AG09319 (cell line): ENCODE measurements around the gene CCDC121.

Experiments
- DNase-seq: peaks from one replicate; pipeline ENCODE4 v3.0.0-alpha.2; 2010; ENCODE audit warnings: low read depth; ENCODE audit errors: extremely low read depth
- TF ChIP-seq, protein P1 (sequence below): IDR thresholded peaks from 2 replicates; pipeline ENCODE4 v1.5.1; 2011; ENCODE audit warnings: low read depth, mild to moderate bottlenecking, inconsistent platforms, low read length, moderate library complexity

Gene CCDC121

DNA sequence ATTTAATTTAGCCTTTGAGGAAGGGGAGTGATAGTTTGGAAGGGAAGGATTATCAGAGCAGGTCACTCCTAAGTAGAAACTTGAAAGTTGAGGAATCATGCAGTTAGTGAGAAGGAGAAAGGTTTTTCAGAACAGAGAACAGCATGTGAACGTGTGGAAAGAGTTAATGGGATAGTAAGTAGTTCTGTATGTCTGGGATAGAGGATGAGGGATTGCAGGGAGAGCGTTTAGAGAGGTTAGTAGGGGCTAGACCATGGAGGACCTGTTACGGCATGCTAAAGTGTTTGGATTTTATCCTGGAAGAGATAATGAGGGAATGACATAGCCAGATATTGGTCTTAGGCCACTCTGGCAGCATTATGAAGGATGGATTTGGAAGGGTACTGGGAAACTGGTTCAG is 44.2 kb downstream of the CCDC121 start:
- no peak for DNase-seq
- TF ChIP-seq, protein P1, sequence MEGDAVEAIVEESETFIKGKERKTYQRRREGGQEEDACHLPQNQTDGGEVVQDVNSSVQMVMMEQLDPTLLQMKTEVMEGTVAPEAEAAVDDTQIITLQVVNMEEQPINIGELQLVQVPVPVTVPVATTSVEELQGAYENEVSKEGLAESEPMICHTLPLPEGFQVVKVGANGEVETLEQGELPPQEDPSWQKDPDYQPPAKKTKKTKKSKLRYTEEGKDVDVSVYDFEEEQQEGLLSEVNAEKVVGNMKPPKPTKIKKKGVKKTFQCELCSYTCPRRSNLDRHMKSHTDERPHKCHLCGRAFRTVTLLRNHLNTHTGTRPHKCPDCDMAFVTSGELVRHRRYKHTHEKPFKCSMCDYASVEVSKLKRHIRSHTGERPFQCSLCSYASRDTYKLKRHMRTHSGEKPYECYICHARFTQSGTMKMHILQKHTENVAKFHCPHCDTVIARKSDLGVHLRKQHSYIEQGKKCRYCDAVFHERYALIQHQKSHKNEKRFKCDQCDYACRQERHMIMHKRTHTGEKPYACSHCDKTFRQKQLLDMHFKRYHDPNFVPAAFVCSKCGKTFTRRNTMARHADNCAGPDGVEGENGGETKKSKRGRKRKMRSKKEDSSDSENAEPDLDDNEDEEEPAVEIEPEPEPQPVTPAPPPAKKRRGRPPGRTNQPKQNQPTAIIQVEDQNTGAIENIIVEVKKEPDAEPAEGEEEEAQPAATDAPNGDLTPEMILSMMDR: no peak

DNA sequence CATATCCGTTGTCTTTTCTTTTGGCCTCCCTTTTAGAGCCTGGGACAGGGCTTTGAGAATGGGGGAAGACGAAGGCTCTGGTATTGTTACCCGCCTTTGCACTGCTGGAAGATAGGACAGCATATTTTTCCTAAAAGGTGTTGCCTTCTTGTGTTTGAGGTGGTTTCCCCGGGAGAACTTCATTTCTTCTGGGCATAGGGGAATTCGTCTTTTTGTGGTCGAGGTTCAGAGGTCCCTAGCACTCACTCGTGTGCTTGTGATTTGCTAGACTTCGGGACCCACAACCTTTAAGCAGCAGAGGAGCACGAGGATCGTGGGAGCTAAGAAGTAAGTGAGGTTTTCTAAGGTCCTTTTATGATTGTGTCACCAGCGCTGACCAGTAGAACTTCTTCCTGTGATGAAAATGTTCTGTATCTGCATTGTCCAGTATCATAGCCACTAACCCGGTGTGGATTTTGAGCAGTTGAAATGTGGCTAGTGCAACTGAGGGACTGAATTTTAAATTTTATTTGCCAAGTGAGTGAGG is 45.4 kb downstream of the CCDC121 start:
- no peak for DNase-seq
- TF ChIP-seq, protein P1: no peak

DNA sequence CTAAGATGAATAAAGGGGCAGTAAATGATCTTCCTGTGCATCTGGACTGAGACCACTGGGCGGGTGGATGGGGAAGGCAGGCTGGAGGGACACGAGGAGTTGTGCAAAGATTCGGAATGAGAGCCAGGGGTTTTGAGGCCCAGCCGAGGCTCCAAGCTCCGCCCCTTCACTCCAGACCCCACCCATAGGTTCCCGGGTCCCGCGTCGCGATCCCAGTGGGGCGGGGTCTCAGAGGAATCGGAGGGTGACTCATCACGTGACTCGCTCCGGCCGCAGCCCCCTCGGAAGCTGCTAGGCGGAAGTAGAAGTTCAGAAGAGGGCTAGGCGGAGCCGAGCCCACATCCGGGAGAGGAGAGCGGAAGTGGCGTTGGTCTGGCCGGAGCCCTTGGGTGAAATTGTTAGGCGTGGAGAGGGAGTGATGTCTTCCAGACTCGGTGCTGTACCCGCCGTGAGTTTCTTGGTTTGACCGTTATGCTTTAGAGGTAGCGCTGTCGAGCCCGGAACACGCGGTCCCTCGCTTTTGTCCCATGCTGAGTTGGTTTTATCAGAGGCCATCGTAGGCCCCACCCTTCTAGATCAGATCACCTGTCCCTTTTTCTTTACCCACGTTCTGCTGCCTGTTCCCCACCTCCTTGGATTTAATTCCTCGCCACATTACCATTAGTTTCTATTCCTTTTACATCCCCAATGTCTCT is 46.0 kb downstream of the CCDC121 start, which contains the start of gene ZNF512:
TSS of gene ZNF512 (plus strand) at position 348 of the 695 bp plus-strand sequence. CDS start at position 419, 71 bp downstream.
- peak; percentile 87 for DNase-seq
- TF ChIP-seq, protein P1: no peak; the same call in 1 of the 2 replicates

DNA sequence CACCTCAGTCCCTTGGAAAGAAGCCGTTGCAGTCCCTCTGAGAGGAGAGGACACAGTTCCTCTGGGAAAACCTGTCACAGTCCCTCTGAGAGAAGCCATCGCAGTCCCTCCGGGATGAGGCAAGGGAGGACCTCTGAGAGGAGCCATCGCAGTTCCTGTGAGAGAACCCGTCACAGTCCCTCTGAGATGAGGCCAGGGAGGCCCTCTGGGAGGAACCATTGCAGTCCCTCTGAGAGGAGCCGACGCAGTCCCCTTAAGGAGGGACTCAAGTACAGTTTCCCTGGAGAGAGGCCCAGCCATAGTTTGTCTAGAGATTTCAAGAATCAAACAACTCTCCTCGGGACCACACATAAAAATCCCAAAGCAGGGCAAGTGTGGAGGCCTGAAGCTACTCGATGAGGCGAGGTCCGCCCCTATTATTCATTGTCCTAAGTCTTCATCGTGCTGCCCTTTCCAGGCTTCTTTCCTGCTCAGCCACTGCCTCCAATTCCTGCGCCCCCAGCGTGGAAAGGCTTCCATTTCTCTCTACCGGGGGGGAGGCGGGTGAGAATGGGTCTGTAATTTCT is 46.6 kb downstream of the CCDC121 start:
- DNase-seq: no peak
- TF ChIP-seq, protein P1: no peak

DNA sequence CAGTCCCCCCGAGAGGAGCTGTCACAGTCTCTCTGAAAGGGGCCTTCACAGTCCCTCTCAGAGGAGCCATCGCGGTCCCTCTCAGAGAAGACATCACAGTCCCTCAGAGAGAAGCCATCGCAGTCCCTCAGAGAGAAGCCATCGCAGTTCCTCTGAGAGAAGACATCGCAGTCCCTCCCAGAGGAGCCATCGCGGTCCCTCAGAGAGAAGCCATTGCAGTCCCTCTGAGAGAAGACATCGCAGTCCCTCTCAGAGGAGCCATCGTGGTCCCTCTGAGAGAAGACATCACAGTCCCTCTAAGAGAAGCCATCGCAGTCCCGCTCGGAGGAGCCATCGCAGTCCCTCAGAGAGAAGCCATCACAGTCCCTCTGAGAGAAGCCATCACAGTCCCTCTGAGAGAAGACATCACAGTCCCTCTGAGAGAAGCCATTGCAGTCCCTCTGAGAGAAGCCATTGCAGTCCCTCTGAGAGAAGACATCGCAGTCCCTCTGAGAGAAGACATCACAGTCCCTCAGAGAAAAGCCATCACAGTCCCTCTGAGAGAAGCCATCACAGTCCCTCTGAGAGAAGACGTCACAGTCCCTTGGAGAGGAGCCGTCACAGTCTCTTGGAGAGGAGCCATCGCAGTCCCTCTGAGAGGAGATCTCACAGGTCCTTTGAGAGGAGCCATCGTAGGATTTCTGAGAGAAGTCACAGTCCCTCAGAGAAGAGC is 47.2 kb downstream of the CCDC121 start:
- TF ChIP-seq, protein P1: no peak
- DNase-seq: no peak
